DMS 273 treated with DMSO at 0.1 percent for 48 hours (cell line): ENCODE data around the gene NEAT1.
"Not testable (repeated sequence)": the region's sequence is repeated elsewhere in the genome, so short reads cannot be mapped to it uniquely, and the experiment has no call there.

Source experiments
- DNase-seq: peaks from one replicate; lab custom pipeline; 2025; lab: John Stamatoyannopoulos, UW

The NEAT1 gene

DNA sequence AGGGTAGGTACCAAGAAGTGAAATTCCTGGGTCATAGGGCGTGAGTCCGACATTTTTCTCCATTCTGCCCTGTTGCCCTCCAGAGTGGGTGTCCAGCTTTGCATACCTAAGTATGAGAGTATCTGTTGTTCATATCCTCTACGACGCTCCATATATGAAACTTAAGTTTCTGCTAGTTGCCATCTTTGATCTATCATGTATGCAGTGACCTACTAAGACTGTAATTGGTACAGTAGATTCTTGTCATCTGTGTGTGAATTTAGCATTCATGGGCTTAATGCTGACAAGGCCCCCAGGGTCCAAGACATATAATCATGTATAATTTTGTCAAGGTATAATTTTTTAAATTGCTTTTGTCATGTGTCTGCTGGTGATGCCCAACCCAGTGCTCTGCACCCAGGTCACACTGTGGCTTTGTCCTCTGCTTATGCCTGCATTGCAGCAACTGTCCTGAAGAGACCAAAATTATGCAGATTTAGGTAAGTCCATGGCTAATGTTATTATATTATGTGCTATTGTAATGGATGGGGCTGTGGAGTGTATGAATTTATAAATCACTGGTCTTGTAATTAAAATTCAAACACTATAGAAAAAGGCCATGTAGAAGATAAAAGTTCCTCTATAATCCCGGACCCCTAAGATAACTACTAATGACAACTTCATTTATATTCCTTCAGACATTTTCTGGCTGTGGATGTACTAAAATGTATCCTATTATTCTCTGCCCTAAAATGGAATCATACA, 12.2 kb downstream of the NEAT1 start:
- DNase-seq: no peak

DNA sequence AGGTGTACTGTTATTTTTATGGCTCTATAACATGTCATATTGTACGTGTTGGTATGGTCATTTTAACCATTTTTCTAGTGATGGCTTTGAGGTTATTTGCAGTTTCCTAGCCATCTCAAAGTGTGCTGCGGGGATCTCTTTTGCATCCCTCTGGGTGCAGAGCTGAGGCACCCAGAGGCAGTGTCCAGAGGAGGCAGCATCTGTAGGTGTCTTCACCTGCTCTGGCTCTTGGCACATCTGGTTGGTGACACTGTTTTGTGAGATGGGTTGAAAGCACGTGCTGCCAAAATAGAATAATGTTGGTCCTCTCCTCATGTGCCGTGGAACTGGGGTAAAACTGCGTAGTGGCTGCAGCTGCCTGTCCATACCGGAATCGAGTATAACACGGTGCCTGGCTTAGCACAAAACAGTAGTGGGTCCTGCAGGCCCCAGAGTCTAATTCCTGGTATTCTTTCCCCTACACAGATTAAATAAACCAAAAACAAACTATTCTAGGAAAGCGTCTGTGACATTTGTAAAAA, 12.9 kb downstream of the NEAT1 start:
- no peak for DNase-seq

DNA sequence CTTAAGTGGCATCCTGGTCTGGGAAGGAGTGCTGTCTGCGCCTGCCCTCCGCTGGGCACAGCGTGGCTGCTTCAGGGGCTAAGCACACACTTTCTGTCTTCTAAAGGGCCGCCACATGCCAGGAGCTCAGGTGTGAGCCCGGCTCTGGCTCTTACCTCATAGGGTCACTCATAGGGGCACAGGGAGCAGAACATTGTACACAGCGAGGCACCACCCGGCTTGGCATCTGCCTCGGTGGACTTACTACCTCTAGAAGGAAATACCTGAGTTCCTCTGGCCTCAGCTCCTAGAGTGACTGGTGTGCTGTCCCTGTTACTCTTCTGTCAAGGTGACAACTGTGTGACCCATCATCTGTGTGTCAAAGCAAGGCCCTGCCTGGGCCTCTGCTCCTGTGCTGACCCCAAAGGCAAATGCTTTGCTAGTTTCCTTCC, 13.4 kb downstream of the NEAT1 start:
- no peak for DNase-seq

DNA sequence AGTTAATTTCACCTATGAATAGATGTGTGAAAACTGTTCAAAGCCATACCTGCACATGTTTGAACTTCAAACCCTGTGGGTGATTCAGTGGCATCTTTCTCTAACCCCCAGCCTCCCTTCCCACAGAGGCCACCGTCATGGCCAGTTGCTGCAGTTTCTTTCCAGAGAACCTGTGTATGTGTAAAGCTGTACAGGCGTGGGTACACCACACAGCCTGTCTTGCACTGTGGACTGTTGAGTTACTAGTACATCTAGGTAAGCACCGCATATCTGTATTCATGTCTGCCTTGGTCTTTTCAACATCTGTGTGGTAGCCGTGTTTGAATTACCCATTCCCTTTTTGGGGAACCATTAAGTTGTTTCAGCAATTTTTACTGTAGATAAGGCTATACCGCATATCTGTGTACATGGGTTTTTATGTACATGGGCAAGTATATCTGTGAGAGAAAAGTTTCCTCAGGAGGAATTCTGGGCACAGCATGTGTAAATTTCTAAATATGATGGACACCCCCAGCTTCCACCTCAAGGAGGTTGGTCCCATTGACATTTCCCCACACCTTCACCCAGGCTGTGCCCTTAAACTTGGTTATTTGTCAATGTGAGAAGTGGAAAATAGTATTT, 13.9 kb downstream of the NEAT1 start:
- DNase-seq: no peak

DNA sequence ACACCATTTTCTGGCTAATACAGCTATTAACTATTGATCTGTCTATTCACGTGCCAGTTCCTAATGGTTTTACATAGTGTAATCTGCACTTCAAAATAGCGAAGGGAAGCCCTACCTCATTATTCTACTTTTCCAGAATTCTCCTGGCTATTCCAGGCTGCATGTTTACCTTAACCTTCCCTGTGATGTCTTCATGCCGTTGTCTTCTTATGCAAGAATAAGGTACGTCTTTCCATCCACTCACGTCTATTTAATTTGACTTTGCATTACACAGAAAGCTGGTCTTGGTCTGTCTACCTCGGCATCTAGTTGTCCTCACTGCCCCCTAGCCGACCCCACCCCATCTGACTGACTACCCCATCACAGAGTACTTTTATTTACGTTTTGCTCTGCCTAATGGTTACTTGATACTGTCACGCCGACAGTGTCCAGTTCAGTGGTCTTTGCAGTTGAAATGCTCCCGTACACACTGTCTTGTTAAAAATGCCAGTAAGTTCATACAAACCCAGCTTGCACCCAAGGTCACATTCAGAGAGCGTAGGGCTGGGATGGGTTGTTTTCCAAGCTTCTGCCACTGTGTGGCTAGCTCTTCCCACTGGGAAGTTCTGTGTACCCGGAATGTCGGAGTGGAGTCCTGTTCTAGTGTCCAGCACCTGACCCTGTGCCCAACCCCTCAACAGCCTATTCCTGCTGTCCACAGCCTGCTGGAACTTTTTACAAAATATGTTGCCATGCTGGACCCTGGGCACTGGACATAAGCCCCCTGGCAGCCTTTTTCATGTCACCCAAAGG, 15.0 kb downstream of the NEAT1 start:
- DNase-seq: no peak

DNA sequence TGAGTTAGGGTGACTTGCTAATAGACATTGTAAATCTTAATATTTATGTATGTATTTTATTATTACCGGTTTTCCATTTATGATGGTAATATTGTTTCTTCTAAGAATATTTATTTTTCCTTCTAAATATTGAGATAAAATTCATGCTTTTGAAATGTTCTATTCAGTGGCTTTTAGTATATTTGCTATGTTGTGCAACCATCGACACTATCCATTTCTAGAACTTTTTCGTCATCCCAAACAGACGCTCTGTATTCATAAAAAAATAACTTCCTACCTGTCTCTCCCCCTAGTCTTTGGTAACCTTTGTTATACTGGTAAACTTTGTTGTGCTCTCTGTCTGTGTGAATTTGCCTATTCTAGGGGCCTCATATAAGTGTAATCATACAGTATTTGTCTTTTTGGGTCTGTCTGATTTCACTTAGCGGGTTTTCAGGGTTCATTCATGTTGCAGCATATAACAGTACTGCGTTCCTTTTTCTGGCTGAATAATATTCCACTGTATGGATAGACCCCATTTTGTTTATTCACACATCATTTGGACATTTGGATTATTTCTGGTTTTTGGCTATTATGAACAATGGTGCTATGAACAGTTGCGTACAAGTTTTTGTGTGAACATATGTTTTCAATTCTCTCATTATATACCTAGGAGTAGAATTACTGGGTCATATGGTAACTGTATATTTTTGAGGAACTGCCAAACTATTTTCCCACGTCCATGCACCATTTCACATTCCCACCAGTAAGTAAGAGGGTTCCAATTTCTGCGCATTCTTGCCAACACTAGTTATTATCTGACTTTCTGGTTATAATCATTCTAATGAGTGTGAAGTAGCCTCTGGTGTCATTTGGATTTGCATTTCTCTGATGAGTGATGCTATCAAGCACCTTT, 15.9 kb downstream of the NEAT1 start:
- no peak for DNase-seq

DNA sequence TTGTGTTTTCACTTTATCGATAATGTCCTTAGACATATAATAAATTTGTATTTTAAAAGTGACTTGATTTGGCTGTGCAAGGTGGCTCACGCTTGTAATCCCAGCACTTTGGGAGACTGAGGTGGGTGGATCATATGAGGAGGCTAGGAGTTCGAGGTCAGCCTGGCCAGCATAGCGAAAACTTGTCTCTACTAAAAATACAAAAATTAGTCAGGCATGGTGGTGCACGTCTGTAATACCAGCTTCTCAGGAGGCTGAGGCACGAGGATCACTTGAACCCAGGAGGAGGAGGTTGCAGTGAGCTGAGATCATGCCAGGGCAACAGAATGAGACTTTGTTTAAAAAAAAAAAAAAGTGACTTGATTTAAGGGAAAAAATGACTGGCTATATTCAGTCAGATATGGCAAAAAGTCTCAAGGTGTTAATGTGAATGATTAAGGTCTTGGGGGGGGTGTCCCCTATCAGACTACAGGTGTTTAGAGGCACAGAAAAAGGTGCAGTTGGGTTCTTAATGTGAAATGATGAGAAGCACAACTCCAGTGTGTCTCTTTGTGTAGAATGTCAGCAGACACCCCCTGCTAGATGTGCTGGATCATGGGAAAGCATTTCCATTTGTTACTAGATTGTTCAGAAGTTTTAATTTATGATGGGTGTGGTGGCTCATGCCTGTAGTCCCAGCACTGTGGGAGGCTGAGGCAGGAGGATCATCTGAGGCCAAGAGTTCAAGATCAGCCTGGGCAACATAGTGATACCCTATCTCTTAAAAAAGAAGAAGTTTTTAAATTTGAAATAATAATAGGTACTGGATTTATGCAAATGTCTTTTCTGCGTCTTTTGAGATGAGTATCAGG, 17.0 kb downstream of the NEAT1 start:
- no peak for DNase-seq

DNA sequence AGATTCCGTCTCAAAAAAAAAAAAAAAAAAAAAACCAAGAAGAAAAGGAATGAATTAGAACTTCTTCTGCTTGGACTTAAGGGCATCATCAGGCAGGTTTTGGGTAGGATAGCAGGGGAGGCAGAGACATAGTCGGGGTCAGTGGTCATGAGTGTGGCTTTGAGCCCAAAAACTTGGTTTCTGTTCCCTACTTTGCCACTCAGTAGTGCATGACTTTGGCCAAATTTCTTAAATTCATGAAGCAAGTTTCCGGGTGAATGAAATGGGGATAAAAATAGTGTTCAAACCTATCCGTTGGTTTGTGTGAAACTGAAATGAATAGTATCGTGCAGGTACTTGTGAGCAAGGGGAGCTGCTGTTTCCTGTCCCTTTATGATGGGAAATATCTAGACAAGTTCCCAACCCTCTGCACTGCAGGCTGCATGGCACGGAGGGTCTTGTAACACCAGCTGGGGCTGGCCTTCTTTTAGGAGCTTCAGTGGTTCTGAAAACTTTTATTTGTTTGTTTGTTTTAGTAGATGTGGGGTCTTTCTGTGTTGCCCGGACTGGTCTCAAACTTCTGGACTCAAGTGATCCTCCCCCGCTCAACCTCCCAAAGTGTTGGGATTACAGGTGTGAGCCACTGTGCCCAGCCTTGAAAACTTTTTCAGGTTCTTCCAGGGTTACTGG, 18.4 kb downstream of the NEAT1 start:
- DNase-seq: no peak

DNA sequence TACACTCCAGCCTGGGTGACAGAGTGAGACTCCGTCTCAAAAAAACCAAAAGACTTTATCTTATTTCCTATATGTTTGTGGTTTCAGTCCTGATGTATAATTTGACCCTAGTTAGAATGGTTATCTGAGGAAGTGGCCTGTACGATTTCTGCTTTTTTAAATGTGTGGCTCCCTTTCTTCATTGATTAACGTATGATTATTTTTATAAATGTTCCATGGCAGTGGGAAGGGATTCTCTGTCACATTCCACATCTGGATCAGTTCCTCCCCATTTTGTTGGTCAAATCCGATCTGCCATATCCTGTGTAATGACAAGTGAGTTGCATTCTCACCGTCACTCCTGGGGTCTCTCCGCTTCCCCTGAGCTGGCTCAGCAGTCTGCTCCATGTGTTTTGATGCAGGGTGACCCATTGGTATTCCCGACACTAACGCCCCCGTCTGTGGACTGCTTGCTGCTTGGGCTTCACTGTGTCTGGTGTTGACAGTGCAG, 20.3 kb downstream of the NEAT1 start:
- DNase-seq: no peak

DNA sequence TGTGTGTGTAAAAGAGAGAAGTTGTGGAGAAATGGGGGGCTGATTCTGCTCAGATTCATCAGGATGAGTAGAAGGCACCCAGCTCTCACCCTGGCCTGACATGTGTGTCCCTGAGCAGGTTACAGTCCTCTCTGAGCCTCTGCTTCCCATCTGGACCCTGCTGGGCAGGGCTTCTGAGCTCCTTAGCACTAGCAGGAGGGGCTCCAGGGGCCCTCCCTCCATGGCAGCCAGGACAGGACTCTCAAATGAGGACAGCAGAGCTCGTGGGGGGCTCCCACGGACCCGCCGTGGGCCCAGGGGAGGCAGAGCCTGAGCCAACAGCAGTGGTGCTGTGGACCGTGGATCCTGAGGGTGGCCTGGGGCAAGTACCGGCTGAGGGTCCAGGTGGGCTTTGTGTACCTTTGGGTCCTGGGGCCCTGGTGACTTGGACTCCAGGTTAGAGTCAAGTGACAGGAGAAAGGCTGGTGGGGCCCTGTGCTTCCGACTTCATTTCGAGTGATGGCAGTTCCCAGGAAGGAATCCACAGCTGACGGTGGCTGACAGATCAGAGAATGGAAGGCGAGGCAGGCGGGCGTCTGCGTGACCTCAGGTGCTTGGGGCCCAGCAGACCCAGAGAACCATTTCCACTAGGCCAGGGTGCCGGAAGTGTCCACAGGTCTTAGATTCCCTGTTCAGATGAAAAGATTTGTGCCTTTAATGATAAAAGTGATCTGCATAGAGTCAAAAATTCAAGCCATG, 21.9 kb downstream of the NEAT1 start:
- DNase-seq: no peak

DNA sequence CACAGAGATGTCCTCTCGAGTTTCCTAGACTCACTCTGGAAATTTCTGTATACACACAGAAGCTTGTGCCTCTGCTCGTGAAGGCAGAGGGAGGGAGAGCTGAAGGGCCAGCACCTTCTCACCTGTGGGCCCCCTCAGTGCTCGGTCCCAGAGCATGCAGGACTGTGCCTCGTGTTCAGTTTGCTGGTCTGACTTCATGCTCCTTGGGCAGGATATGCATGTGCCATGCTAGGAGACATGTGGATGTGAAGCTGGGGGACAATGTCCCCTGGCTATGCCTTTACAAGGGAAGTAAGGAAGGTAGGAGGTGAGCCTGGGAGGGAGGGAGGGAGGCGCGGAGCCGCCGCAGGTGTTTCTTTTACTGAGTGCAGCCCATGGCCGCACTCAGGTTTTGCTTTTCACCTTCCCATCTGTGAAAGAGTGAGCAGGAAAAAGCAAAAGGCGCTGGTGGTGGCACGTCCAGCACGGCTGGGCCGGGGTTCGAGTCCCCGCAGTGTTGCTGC, 22.6 kb downstream of the NEAT1 start:
- DNase-seq: no peak

DNA sequence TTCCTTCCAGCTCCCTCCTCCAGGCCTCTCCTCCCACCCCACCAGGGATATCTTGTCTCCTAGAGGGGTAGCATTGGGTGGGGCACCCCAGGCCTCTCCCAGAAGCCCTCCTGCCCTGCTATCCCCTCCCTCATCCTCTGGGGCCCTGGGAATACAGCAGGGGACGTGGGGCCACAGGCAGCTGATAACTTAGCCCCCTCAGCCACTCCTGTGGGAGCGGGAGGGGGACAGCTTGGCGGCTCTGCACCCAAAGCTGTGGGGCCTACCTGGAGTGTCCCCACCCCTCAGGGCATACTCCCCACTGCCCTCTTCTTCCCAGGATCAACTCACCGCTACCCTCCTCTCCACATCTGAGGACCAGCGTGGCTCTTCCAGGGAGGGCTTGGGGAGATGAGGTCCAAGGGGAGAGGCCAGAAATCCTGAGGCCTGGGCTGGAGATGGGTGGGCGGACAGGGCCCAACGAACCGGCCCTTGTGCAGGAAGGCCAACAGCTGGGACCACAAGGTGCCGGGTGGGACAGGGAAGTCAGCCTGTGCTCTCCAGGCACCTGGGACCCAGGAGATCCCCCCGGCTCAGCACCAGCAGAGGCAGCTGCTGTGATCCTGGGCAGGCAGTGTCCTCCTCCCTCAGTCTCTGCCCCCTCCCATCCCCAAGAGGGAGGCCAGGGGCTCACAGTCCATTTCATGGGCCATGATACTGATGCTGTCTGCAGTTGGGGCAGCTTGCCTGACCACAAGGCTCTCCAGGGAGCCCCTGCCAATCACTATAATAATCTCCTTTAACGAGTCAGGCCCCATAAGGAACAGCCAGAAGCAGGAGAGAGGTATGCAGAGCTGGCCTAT, 23.2 kb downstream of the NEAT1 start:
- no peak for DNase-seq

DNA sequence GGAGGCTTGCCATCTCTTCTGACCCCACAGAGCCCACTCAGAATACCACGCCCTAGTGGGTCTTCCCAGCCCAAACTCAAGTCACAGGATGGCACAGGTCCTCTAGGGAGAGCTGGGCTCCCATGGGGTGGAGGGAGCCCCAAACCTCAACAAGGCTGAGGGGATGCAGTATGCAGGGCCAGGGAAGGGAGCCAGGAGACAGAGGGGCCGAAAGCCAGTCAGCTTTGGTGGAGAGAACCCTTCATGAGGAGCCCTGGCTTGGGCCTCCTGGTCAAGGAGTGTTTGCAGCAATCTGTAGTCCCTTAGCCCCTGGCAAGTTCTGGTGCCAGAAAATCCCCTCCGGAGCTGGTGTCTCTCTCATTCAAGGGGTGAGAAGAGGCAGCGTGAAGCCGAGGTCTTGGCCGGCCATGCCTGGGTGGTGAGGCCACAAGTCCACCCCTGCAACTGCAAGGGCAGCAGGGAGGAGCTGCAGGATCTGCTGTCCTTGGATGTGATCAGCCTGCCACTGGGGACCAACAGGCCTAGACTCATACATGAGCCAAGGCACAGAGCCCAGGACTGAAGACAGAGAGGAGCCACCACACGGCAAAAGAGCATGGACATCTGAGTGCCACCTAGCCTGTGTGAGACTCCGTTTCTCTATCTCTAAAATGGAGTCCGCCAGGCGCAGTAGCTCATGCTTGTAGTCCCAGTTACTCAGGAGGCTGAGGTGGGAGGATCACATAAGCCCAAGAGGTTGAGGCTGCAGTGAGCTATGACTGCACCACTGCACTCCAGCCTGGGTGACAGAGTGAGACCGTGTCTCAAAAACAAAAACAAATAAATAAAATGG, 24.1 kb downstream of the NEAT1 start:
- DNase-seq: no peak

DNA sequence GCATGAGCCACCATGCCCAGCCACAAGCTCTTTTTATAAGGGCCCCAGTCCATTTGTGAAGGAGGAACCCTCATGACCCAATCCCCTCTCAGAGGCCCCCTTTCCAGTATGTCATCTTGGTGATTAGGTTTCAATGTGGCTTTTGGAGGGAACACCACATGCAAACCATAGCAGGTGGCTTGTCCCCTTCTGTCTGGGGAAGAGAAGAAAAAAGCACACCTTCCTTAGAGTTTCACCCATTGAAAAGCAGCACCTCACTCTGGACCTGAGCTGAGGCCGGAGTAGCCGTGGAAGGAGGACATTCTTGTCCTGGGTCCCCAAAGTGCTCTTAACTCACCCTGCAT, 25.4 kb downstream of the NEAT1 start:
- no peak for DNase-seq

DNA sequence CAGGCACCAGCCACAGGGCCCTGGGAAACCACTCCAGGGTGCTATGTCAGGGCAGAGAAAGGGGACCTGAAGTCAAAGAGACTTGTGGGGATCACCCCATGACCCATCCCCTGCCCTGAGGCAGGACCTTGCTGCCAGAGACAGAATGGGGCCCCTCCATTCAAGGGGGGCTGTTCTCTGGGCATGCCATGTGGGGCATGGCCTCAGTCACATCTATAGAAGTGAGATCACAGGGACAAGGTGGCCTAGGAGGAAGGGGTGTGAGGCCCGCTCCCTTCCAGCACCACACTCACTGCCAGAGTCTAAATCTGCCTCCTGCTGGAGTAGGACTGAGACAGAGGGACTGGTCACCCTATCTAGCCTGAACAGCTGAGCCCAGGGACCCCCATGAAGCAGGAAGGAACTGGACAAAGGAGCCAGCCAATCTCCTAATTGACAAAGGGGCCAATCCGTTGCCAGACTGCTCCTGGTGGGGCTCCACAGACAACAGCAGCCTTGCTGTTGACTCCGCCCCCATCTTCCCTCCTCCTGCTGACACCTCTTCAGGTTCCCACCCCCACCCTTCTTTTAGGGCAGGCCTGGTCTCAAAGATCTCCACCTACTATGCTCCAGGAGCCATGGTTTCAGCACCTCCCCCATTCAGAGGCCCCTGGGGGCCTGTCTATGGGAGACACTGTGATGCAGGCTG, 26.0 kb downstream of the NEAT1 start:
- no peak for DNase-seq

DNA sequence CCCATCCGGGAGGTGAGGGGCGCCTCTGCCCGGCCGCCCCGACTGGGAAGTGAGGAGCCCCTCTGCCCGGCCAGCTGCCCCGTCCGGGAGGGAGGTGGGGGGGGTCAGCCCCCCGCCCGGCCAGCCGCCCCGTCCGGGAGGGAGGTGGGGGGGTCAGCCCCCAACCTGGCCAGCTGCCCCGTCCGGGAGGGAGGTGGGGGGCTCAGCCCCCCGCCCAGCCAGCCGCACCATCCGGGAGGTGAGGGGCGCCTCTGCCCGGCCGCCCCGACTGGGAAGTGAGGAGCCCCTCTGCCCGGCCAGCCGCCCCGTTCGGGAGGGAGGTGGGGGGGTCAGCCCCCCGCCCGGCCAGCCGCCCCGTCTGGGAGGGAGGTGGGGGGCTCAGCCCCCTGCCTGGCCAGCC, 28.7 kb downstream of the NEAT1 start:
- DNase-seq: not testable (repeated sequence)

DNA sequence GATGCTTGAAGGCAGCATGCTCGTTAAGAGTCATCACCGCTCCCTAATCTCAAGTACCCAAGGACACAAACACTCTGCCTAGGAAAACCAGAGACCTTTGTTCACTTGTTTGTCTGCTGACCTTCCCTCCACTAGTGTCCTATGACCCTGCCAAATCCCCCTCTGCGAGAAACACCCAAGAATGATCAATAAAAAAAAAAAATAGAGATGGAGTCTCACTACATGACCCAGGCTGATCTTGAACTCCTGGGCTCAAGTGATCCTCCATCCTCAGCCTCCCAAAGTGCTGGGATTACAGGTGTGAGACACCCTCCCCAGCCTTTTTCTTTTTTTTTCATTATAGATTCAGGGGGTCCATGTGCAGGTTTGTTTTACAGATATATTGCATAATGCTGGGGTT, 29.7 kb downstream of the NEAT1 start:
- not testable (repeated sequence) for DNase-seq
